NAMALWA (cell line): ENCODE data around the gene CROT.

Experiments used
- DNase-seq: peaks from one replicate; pipeline ENCODE4 v3.0.0-alpha.2; 2015; ENCODE audit warnings: low spot score

CROT gene

GRCh38 chr7:87414794-87415188, 69.3 kb downstream of the CROT start:
- no peak for DNase-seq

GRCh38 chr7:87416682-87417587, 71.5 kb downstream of the CROT start:
- peak; percentile 89 for DNase-seq

- peak; percentile 18 for DNase-seq
Observed at GRCh38 chr7:87420173-87420572, 74.7 kb downstream of the CROT start.

GRCh38 chr7:87424075-87424474, 78.6 kb downstream of the CROT start:
- no peak for DNase-seq

GRCh38 chr7:87426160-87426559, 80.7 kb downstream of the CROT start:
- DNase-seq = no peak

GRCh38 chr7:87427288-87427687, 81.8 kb downstream of the CROT start:
- no peak for DNase-seq

- no peak for DNase-seq
Observed at GRCh38 chr7:87432536-87432935, 87.1 kb downstream of the CROT start.

- no peak for DNase-seq
Observed at GRCh38 chr7:87435546-87435945, 90.1 kb downstream of the CROT start.

- peak; percentile 18 for DNase-seq
Observed at GRCh38 chr7:87445897-87446296, 100.4 kb downstream of the CROT start.

- DNase-seq = no peak
Observed at GRCh38 chr7:87447116-87447635, 101.7 kb downstream of the CROT start.

- DNase-seq = no peak
Observed at GRCh38 chr7:87448388-87448787, 102.9 kb downstream of the CROT start.
